ENCODE results near the gene IZUMO1. TPM values are rescaled to one million over a fixed set of nuclear protein-coding genes. Genes with fewer than 3 reads are reported as not detected.

The IZUMO1 gene
- total RNA-seq, 2 donors from 2014 or later, result 1.6 to 14.5 TPM

GRCh38 chr19:48752496-48753365 is 6.0 kb upstream of the IZUMO1 start, which contains the start of gene FUT1:
Gene FUT1, minus strand, starts transcription at chr19:48752641. Its CDS starts 1,360 bp downstream, at chr19:48751281.
- peak; percentile 94 to 98 (median 96) for DNase-seq
- Histone ChIP-seq H3K9me3 (no peaks in the 10 kb centered on the region), H3K27me3 (no peaks in the 10 kb centered on the region), H3K4me1 (peaks cover 57% of the 10 kb centered on the region), H3K4me3 (peak within 1 kb of the TSS; percentile 28 to 44), H3K36me3 (replicated peaks in 1 of 2; ENCODE audit: insufficient read depth in 1 of 2, low read depth in 2 of 2) (no peaks in the 10 kb centered on the region), H3K27ac (peak within 1 kb of the TSS; percentile 80 to 94 (median 88))
- TF ChIP-seq POLR2A (IDR thresholded peaks at IDR 0.05), result peak; percentile 82 to 84 (median 83)
- peak in 6 of 7 experiments; percentile 18 to 78 (median 61) for TF ChIP-seq CTCF (IDR thresholded peaks at IDR 0.05)
- WGBS, 2 donors, result 1 to 4% methylated on average over 9 to 72 of the region's 73 CpGs
- intact Hi-C loops (cut with DNase I), result no loop called here
- peak; percentile 88 for ATAC-seq

GRCh38 chr19:48751845-48752495 is 5.3 kb upstream of the IZUMO1 start:
- H3K27ac ChIP-seq, result peak overlapping the region; percentile 80 to 94 (median 88)
- H3K4me1 ChIP-seq, result peaks cover 65% of the 10 kb centered on the region
- no peak for ATAC-seq
- no peaks in the 10 kb centered on the region for H3K27me3 ChIP-seq
- H3K36me3 ChIP-seq (replicated peaks in 1 of 2; ENCODE audit: insufficient read depth in 1 of 2, low read depth in 2 of 2), result no peaks in the 10 kb centered on the region
- 14 to 23% methylated on average over 20 of the region's 20 CpGs for WGBS, 2 donors
- no peak for TF ChIP-seq CTCF (IDR thresholded peaks at IDR 0.05)
- no peak for TF ChIP-seq POLR2A (IDR thresholded peaks at IDR 0.05)
- peak overlapping the region; percentile 28 to 44 for H3K4me3 ChIP-seq
- intact Hi-C loops (cut with DNase I), result no loop called here
- DNase-seq, result no peak
- H3K9me3 ChIP-seq, result no peaks in the 10 kb centered on the region

- intact Hi-C loops (cut with DNase I), result no loop called here
- DNase-seq (peak; percentile 49 to 66 (median 52)), ATAC-seq (no peak)
- TF ChIP-seq POLR2A (IDR thresholded peaks at IDR 0.05) (peak in 1 of 3 donors; percentile 3), CTCF (IDR thresholded peaks at IDR 0.05) (no peak)
- Histone ChIP-seq H3K27ac (peak overlapping the region; percentile 34 to 94 (median 82)), H3K27me3 (no peaks in the 10 kb centered on the region), H3K4me1 (peaks cover 73% of the 10 kb centered on the region), H3K4me3 (peak overlapping the region in 1 of 2 donors; percentile 12), H3K36me3 (replicated peaks in 1 of 2; ENCODE audit: insufficient read depth in 1 of 2, low read depth in 2 of 2) (no peaks in the 10 kb centered on the region), H3K9me3 (no peaks in the 10 kb centered on the region)
- 43 to 44% methylated on average over 21 to 27 of the region's 29 CpGs for WGBS, 2 donors
These were observed 4.2 kb upstream of the IZUMO1 start for GRCh38 chr19:48750771-48751504.

GRCh38 chr19:48750351-48750750 is 3.6 kb upstream of the IZUMO1 start:
- peaks cover 72% of the 10 kb centered on the region for H3K4me1 ChIP-seq
- TF ChIP-seq POLR2A (IDR thresholded peaks at IDR 0.05) (peak in 1 of 3 donors; percentile 20), CTCF (IDR thresholded peaks at IDR 0.05) (peak in 4 of 7 experiments; percentile 41 to 53 (median 52))
- intact Hi-C loops (cut with DNase I), result no loop called here
- H3K36me3 ChIP-seq (replicated peaks in 1 of 2; ENCODE audit: insufficient read depth in 1 of 2, low read depth in 2 of 2), result no peaks in the 10 kb centered on the region
- no peak overlapping the region for H3K4me3 ChIP-seq
- H3K27me3 ChIP-seq, result no peaks in the 10 kb centered on the region
- DNase-seq, result peak; percentile 40 to 56 (median 46)
- 50 to 53% methylated on average over 3 to 29 of the region's 31 CpGs for WGBS, 2 donors
- no peaks in the 10 kb centered on the region for H3K9me3 ChIP-seq
- peak overlapping the region; percentile 34 to 94 (median 82) for H3K27ac ChIP-seq
- no peak for ATAC-seq
